HEK293T (cell line): ENCODE results near the gene TMUB1.

Experiments used
- ARNT ChIP-seq: fragments of 450-650 bp; IDR thresholded peaks from 2 replicates; pipeline ENCODE4 v1.6.1; 2017; ENCODE audit warnings: mild to moderate bottlenecking
- BHLHE40 ChIP-seq: fragments of 450-650 bp; IDR thresholded peaks from 2 replicates; pipeline ENCODE4 v1.6.1; 2016; ENCODE audit warnings: mild to moderate bottlenecking, moderate library complexity, borderline replicate concordance
- ELF4 ChIP-seq: fragments of 450-650 bp; IDR thresholded peaks from 2 replicates; pipeline ENCODE4 v1.6.1; 2017; ENCODE audit warnings: antibody characterized with exemption
- FOXA1 ChIP-seq: fragments of 450-650 bp; IDR thresholded peaks from 2 replicates; pipeline ENCODE4 v1.6.1; 2016; ENCODE audit warnings: mild to moderate bottlenecking
- FOXK2 ChIP-seq: fragments of 450-650 bp; IDR thresholded peaks from 2 replicates; pipeline ENCODE4 v1.6.1; 2016; ENCODE audit warnings: mild to moderate bottlenecking
- FOXM1 ChIP-seq: fragments of 450-650 bp; IDR thresholded peaks from 2 replicates; pipeline ENCODE4 v1.6.1; 2017; ENCODE audit warnings: mild to moderate bottlenecking, borderline replicate concordance
- HDGF ChIP-seq: fragments of 450-650 bp; IDR thresholded peaks from 2 replicates; pipeline ENCODE4 v1.6.1; 2017; ENCODE audit warnings: antibody characterized with exemption, borderline replicate concordance
- NFRKB ChIP-seq: fragments of 450-650 bp; IDR thresholded peaks from 2 replicates; pipeline ENCODE4 v1.6.1; 2016; ENCODE audit warnings: mild to moderate bottlenecking, moderate library complexity
- SP1 ChIP-seq: fragments of 450-650 bp; IDR thresholded peaks from 2 replicates; pipeline ENCODE4 v1.6.1; 2017
- SUZ12 ChIP-seq: fragments of 450-650 bp; IDR thresholded peaks from 2 replicates; pipeline ENCODE4 v1.6.1; 2016; ENCODE audit warnings: mild to moderate bottlenecking
- TARDBP ChIP-seq: fragments of 450-650 bp; IDR thresholded peaks from 2 replicates; pipeline ENCODE4 v1.6.1; 2016
- ZNF384 ChIP-seq: fragments of 450-650 bp; IDR thresholded peaks from 2 replicates; pipeline ENCODE4 v1.6.1; 2016
- TF ChIP-seq, protein P1 (sequence below): fragments of 450-650 bp; IDR thresholded peaks from 2 replicates; pipeline ENCODE4 v1.6.1; 2016

DNA sequence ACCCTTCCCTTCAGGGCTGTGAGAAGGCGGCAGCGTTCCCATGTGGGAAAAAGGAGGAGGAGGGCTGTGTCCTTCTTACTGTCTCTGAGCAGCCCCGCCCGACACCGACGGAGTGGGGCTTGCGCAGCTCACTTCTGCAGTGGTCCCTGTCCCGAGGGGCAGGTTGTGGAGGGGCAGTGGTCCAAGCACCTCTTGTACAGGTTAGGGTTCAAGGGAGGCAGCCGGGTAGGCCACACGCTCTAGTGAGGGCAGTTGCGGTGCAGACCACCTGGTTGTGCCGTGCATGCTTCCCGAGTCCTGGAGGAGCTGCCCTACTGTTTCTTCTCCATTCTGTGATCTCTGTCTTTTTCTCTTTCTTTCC lies 35.7 kb upstream of the TMUB1 start:
- TF ChIP-seq SP1 (no peak), HDGF (no peak), FOXM1 (no peak), TARDBP (no peak), BHLHE40 (no peak), FOXK2 (no peak), ARNT (no peak), ELF4 (no peak), FOXA1 (no peak), SUZ12 (no peak), NFRKB (no peak), ZNF384 (no peak)
- TF ChIP-seq, protein P1, sequence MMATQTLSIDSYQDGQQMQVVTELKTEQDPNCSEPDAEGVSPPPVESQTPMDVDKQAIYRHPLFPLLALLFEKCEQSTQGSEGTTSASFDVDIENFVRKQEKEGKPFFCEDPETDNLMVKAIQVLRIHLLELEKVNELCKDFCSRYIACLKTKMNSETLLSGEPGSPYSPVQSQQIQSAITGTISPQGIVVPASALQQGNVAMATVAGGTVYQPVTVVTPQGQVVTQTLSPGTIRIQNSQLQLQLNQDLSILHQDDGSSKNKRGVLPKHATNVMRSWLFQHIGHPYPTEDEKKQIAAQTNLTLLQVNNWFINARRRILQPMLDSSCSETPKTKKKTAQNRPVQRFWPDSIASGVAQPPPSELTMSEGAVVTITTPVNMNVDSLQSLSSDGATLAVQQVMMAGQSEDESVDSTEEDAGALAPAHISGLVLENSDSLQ: no peak
